HG02884 (cell line): ENCODE measurements around the gene COL4A4.
"Not testable (repeated sequence)": the region's sequence is repeated elsewhere in the genome, so short reads cannot be mapped to it uniquely, and the experiment has no call there.

Experiments used
- ATAC-seq: cut with Tn5 transposase; IDR thresholded peaks from one replicate; pipeline ENCODE4 v1.9.1; 2021; ENCODE audit warnings: mild to moderate bottlenecking, moderate library complexity; ENCODE audit not compliant: unreplicated experiment

Gene COL4A4

DNA sequence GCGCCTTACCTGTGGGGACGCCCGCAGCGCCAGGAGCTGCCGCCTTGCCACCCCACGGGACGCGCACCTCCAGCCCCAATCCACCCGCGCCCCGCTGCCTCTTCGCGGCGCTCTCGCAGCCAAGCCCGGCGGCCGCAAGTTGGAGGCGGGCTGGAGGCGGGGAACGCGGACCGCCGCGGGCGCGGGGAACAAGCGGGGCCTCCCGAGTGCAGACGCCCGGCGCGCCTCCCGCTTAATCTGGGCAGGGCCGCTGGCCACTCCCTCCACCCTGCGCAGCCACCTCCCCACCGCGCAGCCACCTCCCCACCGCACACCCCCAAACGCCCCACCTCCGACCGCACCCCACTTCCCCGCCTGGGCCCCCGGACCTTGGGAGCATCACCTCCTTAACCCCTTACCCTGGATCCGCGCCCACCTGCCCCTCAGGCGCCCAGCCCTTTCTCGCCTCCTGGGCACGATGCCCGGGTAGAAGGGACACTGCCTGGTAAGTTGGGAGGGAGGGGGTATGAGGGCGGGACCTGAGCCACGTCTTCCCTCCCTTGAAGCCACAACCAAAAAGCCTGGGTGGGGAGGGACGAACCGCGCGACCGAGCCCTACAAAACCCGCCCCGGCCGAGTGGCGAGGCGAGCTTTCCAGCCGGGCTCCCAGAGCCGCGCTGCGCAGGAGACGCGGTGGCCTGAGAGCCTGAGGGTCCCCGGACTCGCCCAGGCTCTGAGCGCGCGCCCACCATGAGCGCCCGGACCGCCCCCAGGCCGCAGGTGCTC is at the start of gene COL4A4, which contains the start of gene COL4A3:
Gene COL4A4, minus strand, starts transcription at position 208 of the 765 bp plus-strand sequence. CDS start 16,722 bp downstream, outside the sequence.
Gene COL4A3, plus strand, starts transcription at position 627 of the 765 bp plus-strand sequence. Its CDS starts 103 bp downstream, at position 730.
- ATAC-seq = peak; percentile 49

DNA sequence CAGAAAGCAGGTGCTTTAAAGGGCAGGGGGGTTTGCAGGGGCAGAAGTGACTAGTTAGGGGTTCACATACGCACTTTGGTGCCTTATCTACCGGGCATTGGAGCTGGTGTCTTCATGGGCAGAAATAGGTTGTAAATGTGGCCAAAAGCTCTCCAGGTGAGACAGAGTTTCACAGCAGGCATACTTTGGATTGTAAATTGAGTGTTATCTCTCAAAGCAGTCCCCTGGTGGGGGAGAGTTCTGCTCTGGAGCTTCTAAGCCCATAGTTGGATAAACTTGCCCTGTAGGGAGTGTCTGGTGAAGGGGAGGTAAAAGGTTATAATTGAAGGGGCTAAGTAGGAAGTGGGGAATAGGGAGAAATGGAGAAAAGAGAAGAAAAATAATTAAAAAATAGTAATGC is 43.6 kb upstream of the COL4A4 start:
- no peak for ATAC-seq

DNA sequence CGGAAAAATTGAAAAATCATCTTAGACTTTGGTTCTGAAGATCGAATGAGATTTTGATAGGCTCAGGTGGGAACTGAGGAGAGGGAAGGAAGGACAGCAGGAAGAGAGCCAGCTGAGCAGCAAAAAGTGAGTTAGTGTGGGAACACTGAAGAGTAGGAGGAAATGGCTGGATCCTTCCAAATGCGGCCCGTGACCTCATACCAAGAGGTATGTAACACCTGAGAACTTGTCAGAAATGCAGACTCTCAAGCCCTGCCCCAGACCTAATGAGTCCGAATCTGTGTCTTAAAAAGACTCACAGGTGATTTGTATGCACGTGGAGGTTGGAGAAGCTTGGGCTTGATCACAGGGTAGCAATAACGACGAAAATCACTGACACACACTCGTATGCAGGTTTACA is 42.4 kb upstream of the COL4A4 start:
- no peak for ATAC-seq

DNA sequence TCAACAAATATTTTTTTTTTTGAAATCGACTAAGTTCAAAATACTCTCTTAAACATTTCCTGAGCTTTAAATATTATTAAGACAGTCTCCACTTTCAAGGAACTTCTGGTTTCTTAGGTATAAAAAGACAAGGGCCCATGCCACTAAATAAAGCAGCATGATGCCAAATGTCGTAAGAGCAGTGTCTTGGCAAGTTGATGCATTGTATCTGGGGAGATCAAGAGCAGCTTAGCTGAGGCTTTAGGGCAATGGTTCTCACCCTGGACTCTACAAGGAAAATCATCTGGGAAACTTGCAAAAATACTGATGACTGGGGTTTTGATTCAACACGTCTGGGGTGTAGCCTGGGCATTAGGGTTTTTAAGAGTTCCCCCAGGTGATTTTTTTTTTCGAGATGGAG is 41.7 kb upstream of the COL4A4 start:
- ATAC-seq = no peak

DNA sequence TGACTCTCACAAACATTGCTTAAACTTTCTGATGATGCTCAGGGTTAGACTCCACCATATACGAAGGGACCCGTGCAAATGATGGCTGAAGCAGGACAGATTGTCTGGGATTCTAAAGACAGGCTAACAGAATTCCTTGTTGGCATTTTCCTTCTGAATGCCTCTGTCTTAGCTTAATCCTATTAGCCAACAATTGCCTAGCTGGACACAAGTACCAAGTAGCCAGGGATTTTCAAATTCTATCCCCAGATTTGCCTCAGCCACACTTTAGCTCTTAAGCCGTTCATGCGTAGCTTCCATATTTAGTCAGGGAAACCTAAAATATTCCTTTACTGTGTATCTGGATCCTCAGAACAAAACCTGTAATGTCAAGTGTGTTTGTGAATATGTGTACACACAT is 40.4 kb upstream of the COL4A4 start:
- no peak for ATAC-seq

DNA sequence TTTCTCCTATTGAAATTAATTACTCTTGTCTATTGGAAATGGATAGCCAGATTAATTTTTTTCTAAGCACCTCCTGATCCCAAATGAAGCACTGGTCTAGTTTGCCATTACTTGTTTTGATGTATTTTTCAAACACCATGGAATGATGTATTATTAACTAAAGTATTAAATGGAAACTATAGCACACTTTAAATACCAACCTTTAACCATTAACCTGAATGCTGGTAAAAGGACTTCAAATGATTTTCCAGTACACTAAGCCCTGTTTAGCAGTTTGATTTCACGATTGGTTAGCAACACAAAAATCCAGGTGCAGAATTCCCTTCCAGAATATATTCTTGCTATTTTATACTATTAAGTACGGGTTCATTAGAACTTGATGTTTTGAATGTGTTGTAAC is 37.8 kb upstream of the COL4A4 start:
- ATAC-seq = no peak

DNA sequence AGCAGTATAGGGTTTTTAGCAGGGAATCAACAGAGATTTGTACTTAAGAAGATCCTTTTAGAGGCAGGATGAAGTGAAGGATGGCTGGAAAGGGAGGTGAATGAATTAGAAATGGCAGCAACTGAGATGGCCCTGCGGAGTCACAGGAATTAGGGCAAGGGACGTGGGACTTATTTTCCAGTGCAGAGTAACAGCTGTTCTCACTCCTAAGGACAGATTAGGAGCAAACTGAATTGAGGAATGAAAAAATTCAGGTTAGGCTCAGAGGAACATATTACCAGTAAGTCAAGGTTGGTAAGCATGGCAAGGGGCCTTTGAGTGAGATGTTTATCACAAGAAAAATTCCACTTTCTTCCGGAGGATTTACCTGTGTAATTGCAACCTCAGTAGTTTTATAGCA is 34.9 kb upstream of the COL4A4 start:
- ATAC-seq = no peak

DNA sequence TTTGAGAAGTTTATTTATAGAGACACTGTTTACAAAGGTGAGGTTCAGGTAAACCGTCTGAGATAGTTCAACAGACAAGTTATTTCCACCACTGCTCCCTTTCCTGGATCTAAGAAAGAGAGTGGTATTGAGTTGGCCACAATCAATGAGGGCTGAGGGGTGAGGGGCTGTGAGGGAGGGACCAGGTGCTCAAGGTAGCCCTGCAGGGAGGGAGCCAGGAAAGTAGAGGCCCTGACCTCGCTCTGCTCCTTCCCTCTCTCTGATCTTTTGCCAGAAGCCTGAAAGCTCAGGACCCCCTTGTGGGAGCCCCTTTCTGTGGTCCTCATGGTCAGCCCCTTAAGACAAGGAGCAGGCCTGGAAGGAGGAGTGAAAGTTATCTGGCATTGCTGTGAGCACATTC is 30.2 kb upstream of the COL4A4 start:
- ATAC-seq = no peak

DNA sequence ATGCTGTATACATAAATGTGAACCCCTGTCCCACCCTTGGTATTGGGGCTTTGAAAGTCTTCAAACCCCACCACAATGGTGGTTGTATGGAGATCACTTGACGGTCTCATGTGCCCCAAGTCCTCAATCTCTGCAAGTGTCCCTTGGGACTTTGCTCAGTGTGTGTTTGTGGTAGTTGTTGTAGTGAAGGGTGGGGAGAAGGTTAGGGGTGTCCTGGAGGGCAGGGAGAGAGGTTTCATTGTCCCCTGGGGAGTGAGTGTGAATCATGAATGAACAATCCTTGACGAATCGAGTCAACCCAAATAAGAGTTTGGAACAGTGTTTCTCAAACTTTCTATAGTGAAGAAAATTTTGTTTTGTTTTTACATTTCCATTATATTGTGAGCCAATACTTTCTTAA is 28.5 kb upstream of the COL4A4 start:
- ATAC-seq = no peak

DNA sequence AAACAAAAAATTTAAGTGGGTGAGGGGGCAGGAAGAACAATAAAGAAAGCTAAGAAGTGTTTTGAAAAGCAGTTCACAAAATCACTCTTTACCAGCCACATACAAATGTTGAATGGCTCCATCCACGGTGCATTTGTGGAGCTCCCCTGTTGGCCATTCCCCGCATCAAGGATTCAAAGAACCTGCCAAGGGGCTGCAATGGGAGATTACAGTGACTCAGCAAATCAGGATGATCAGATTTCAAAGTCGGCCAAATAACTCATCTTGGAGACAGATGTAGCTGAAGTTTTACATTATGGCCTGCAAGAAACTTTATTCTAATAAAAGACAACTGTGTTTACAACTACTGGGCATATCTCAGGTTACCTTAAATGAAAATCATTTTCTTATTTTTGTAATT is 27.4 kb upstream of the COL4A4 start:
- ATAC-seq = no peak

DNA sequence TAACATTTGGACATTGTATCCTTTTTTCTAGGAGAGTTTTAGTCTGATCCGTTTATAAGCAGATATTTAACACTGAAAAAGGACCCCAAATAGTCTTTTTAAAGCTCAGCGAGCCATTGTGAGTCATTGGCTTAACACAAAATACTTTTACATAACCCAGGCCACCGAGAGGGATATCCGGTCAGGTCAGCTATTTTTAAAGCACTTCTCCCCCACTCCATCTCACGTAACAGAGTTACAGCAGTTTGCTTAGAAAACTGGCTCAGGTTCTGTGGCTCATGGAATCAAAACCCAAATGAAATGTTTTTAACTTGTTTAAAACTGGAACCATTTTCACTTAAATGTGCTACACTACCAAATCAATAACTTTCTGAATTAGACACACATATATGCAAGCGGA is 24.3 kb upstream of the COL4A4 start:
- ATAC-seq = no peak

DNA sequence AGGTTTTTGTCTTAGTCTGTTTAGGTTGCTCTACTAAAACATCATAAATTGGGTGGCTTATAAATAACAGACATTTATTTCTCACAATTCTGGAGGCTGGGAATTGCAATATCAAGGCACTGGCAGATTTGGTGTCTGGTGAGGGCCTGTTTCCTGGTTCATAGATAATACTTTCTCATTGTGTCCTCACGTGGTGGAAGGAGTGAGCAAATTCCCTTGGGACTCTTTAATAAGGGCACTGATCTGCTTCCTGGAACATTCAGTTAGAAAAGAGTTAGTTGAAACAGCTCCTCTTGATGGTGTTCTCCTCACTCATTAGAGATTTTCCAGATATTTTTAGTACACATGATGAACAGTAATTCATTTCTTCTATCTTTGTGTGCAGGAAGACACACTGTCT is 22.7 kb upstream of the COL4A4 start:
- no peak for ATAC-seq

DNA sequence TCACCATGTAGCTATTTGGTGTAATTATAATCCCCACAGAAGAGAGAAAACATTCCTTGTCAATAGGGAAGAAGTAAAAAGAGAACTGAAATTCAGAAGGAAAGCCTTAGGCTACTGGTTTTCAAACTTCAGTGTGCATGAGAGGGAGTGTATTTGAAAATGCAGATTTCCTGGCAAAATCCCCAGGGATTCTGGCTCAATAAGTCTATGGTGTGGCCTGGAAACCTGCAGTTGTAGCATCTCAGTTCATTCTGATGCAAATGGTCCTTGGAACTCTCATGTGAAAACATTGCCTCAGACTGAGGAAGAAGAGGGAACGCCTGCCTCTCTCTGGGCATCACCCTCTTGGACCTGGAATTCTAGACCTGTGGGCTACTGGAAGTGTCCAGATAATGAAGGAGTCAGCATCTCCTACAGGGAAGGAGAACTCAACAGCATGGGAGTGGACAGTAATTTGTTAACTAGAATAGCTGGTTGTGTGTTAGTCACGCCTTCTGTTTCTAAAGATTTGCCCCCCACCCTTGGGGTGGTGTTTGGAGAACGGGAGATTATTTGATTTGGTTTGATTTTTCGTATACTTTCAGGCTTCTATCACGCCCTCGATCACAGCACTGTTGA is 21.7 kb upstream of the COL4A4 start:
- ATAC-seq = no peak

DNA sequence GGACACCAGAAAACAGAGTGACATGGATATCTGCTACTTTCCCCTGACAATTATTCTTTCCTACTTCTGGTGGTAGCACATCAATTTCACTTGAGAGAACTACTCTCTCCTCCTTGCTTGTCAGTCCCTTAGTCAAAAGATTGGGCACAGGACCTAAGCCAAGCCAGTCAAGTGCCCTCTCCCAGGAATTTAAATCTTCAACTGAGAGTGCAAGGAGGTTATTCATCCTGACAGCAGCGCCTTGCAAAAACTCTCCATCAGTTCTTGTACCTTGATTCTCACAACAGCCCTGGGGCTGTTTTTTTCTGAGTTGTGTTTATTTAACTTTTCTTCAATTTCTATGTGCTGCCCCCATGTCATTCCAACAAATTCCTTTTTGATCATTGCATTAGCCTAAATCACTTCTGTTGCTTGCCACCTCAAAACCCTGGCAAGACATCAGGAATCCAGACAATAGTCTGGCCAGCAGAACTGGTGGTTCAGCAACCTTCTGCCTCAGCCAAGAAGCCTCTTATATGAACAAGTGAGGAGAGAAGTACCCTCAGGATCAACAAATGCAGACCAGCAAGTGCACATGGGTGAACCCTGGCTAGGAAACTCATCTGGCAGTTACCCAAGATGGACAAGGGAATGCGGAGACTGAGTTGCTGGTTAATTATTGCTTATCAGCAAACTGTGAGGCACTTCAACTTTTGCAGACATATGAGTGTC is 19.8 kb upstream of the COL4A4 start:
- no peak for ATAC-seq

DNA sequence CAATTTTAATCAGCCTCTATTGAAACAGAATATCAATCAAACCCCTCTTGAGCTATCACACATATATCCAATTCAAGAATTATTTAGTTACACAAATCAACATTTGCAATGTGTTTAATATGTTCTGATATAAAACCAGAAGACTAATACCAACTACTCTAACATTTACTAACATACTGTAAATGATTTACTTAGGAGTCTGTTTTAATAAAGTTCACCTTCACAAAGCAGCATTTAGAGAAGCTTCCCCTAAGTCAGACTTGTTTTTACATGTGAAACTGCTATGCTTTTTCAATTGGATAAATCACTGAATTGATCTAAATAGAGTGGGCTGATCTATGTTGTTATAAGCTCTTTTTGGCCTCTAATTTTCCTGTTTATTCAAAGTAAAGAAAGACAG is 18.8 kb upstream of the COL4A4 start:
- ATAC-seq = no peak

DNA sequence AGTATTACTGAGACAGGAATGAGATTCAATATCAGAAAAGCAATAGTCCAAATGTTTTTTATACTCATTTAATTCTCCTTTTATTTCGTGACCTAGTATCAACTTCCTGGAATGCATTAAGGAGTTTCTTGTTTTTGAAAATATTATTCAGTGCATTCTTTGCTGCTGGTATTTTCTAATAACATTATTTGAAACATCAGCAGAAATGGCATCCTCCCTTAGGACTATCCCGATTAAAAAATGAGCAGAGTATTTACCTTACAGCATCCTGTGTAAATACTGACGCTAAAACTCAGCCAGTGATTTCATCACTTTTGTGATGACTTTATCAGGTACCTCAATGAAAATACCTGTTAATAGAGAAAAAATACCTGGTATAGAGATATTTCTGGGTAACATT is 16.8 kb upstream of the COL4A4 start:
- ATAC-seq = no peak

DNA sequence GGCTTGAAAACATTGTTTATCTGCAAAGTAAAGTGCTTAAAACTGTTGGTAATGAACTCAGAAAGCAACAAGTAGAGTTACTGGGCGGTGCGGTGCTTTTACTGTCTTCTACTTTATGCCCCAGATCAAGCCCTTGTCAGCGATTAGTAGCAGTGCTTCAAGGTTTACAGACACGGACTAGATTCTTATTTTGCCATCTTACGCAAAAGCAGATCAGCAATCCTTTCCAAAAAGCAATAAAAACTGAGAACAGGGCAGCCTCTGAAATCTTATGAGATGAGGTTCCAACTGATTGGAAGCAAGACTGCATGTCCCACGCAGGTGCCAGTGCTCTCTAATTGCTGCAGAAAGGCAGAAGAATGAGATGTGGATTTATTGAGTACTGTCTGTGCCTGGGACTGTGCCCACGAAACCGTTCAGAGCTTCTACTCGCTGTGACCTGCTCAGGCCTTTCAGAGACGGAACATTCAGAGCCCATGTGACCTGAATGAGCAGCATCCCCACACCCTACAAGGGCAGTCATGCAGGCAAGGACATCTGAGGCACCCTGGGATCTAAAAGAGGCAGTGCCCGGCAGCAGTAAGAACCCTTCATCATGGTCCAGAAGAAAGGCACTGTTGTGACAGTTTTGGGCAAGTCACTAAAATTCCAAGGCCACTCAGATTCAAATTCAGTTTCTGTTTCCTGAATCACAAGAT is 16.1 kb upstream of the COL4A4 start:
- no peak for ATAC-seq

DNA sequence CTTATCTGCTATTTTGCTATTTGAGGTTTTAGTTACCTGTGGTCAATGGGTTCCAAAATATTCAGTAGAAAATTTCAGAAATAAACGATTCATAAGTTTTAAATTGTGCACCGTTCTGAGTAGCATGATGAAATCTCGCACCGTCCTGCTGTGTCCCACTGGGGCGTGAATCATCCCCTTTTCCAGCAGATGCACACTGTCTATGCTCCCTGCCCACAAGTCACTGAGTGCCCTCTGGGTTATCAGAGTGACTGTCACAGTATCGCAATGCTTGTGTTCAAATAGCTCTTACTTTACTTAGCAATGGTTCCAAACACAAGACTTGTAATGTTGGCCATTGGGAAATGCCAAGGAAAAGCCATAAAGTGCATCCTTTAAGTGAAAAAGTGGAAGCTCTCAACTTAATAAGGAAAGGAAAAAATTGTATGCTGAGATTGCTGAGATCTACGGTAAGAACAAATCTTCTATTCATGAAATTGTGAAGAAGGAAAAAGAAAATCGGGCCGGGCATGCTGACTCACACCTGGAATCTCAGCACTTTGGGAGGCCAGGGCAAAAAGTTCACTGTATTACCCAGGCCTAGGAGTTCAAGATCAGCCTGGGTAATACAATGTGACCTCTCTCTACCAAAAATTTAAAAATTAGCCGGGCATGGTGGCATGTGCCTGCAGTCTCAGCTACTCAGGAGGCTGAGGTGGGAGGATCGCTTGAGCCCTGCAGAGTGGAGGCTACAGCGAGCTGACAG is 13.8 kb upstream of the COL4A4 start:
- no peak for ATAC-seq

DNA sequence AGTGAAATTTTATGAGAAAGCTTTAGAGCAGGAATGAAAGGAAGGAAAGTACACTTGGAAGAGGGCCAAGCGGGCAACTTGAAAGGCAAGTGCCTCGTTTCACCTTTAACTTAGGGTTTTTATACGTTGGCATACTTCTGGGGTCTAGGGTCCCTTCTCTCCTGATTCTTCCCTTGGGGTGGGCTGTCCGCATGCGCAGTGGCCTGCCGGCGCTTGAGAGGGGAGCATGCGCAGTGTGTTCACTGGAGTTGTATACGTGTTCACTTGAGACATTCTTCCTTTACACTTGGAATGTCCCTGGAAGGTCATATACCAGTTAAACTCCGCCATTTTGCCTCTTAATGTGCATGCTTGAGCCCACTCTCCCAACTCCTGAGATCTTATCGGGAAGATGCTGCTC is 7.8 kb upstream of the COL4A4 start:
- ATAC-seq = not testable (repeated sequence)

DNA sequence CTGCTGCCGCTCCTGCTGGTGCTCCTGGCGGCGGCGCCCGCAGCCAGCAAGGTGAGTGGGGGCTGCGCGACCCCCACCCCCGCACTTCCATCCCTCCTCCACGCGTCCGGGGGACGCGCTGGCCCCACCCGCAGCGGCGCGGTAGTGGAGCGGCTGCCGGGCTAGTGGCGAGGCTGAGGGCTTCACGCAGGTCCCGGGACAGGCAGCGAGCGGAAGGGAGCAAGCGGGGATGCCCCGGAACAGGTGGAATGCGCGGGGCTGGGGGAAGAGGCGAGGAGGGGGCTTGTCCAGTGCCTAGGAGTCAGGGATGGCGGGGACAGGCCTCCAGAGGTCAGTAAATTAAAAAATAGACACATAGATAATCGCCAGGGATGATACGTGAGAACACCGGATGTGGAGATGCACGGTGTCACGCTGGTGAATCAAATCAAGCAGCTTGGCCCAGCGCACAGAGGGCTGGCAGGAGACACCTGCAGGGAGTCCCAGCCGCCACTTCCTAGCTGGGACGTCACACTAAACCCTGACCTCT is 822 bp upstream of the COL4A4 start:
- ATAC-seq = peak; percentile 66
